ENCODE results near the gene NEK7.
A peak's percentile ranks its signal among the peaks of the same experiment; 100 is the strongest.

Gene NEK7

DNA sequence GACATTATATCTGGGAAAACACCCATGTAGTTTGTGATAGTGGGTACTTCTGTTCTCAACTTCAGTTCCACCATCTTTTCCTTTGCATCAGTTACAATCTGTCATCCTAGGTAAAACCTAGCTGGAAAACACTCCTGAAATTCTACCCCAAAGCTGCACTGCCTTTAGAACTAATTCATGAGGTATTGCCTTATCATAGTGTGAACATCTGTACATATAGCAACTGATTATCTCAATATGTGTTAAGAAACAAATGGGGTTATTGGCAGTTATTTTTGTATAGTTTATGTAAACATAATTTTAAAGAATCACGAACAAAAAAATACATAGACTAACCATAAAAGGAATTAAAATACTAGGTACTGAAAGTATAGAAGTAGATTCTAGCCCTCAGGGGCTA is 6.4 kb upstream of the NEK7 start:
- no peak for DNase-seq

DNA sequence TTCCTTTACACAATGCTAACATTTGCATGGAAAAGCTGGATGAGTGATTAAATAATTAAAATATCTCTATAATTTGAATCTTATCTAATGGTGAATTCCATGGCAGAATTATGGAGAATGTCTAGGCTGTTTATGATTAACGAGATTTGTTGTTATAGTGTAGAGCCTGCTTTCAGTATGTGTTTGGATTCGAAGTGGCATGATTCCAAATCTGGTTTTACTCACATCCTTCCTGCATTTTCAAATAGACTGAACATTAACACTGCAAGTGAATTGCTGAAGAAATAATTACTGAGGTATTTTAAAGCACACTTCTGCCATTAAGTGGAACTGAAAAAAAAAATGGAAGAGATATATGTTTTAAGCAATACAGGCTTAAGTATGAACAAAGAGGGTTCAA is 5.1 kb upstream of the NEK7 start:
- no peak for DNase-seq

DNA sequence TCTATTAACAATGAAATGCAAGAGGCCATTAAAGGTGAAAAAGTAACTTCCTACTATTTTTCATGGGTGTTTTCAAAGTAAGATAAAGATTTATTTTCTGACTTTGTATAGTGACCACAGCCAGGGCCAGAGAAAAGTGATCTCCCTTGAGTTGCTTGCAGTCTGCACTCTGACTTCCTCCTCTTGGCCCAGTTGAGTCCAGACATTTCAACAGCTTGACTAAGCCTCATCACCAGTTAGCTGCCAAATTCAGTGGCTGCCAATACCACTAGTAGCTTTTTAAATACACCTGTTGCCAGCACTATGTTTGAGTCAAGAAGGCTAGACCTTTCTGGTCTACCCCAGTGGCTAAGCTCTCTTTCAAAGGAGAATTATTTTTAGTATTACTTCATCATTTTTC is 3.7 kb upstream of the NEK7 start:
- no peak for DNase-seq

DNA sequence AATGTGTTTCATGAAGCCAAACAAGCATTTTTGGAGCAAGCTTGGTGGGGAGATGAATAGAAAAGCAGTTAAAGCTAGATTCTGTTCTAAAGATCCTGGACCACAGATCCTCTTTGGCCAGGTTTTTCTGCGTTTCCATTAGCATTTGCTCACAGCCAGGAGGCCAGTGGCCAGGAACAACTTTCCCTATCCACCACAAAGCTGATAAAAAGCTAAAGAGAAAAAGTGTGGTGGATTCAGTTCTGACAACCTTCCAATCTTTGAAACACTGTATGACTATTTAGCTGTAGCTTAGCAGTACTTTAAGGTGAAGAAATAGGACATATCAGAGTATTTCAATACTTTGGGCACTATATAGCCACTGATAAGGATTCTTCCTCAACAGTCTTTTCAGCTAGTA is 3.0 kb upstream of the NEK7 start:
- DNase-seq: no peak

DNA sequence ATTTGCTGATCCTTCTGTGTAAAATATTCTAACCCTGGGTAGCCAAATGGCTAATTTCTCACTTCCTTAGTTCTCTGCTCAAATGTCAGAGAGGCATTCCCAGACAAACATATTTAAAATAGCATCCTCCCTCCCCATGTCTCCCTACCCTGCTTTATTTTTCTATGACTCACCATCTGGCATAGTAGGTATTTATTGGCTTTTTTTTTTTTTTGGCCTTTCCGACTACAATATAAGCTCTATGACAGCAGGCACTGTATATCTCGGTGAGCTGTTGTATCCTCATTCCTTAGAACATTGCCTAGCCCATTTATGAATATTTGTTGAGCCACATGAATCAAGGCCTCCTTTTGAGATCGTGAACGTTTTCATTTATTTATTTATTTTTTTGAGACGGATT is 1.5 kb upstream of the NEK7 start:
- no peak for DNase-seq

DNA sequence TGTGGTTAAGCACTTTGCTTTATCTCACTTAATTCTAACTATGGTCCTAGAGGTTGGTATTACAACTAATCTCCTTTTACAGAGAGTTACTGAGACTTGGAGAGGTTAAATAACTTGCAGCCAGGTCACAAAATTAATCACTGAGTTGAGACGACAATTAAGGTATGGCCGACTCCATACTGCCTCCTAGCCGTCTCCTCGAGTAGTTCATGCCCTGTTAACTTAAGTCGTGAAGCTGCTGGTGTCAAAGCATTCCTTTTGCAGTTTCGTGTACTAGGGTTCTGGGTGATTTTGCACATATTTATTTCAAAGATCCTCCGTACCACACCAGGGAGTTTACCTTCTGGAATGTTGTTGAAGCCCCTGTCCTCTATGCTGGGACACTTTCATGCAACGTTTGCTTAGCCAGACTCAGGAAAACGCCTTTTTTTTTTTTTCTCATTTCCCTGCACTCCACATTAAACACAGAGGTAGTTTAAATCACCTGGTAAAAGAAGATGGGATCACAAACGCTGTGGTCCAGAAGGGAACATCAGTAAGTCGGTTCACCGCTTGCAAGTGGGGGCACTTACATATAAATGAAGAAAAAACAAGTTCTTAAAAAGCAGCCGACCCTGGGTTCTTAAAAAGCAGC is 570 bp upstream of the NEK7 start:
- DNase-seq: peak; percentile 76

DNA sequence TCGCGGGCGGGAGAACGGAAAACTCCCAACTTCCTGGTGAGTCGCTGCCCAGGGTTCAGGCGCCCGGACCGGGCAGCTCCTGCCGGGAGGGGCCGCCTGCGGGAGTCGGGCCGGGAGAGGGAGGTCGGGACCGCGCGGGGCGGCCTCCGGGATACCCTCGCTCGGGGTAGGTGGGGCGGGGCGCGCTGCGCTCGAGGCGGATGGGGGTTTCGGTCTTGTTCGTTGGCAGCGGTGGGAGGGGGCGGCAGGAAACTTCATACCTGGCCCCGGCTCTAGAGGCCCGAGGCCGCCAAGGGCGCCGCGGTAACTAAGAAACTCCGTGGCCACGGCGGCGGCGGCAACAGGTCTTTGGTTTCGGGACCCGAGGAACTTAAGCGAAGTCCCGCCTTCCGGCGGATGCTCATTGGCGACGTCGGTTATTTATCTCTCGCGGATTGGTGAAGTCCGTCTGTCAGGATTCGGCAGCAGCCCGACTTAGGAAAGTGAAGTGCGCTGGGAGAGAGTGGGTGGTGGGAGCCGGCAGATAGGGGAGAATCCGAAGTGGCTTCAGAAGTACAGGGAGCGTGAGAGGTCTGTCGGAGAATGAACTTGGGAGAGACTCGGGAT is 546 bp downstream of the NEK7 start:
- peak; percentile 81 for DNase-seq

DNA sequence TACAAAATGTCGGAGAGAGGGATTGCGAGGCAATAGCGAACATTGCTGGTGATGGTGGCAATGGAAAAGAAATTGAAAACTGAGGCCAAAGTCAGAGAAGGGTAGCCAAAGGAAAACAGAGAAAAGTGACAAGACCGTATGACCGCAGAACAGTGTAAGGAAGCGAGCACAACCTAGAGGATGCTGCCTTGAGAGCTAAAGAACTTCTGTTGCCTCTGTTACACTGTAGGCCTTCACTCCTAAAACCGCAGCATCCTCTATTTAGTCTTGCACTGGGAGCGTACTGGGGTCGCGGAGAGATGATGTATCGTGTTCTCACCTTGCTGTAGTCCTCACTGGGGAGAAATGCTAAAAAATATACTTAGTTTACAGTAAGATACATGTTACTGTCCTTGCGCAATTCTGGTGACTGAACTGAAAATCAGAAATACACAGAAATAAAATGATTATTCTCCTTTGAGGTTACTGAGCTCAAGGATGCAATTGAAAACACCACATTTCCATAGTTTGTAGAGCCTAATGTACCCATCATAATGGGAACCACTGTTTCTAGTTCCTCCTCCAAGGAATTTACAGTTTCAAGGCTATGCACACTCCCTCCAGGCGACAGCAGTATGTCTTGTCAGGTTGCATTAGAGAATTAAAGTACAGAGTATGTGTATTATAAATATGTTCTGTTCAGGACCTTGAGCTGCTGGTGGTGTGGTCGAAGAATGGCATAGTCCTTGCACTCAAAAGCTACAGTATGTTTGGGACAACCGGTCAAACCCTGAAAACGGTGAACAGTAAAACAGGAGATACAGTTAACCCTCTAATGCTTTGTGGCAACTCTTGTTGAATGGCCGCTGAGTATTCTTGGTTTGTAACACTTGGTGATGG is 1.3 kb downstream of the NEK7 start:
- DNase-seq: no peak

DNA sequence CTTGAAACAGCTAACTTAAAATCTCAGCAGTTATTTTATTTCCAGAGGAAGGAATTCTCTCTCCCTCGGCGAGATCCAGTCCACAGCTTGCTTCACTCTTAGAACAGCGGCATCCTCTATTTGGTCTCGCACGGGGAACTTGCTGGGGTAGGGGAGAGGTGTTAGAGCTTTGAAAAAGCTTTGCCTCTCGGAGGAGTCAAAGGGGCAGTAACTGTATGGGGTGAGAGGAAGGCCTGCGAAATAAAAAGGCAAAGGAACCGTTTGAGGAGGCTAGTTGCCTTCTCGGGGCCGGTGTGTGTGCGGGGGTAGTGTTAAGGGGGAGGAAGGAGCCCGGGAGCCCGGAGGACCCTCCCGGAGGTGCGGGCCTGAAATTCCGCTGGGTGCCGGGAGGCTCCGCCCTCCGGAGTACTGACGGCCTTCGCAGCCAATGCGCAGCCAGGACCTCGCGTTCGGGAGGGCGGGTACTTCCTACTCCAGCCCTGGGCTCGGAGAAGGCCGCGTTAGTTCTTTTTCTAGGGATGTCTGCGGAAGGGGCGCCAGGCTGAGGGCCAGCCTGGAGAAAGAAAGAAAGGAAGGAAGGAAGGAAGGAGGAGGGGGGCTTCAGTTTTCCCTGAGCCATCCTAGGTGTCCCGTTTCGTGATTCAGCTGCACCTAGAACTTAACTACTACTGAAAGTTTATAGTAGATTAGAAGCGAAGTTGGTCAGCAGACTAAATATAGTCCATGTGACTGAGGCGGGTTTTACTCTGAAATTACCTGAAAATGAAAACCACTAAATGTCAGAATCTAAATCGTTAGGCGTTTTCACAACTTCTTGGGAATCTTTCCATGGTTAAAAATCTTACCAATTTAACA is 2.2 kb downstream of the NEK7 start:
- DNase-seq: peak; percentile 87

DNA sequence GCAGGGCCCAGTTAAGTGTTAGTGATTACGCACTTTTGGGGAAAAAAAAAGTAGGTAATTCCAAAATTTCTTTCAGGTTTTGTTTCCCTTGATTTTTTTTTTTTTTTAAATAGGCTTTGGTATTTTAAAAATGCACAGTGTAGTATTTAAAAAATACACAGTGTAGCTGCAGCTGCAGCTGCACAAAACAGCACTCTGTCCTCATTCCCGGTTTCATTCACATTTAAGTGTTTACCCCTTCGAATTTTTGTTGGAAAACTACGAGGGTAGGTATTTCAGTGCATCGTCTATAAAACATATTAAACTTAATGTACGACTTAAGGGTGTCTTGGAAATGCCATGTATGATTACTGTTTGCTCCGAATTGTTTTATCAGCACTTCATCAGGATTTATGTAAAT is 3.4 kb downstream of the NEK7 start:
- no peak for DNase-seq

DNA sequence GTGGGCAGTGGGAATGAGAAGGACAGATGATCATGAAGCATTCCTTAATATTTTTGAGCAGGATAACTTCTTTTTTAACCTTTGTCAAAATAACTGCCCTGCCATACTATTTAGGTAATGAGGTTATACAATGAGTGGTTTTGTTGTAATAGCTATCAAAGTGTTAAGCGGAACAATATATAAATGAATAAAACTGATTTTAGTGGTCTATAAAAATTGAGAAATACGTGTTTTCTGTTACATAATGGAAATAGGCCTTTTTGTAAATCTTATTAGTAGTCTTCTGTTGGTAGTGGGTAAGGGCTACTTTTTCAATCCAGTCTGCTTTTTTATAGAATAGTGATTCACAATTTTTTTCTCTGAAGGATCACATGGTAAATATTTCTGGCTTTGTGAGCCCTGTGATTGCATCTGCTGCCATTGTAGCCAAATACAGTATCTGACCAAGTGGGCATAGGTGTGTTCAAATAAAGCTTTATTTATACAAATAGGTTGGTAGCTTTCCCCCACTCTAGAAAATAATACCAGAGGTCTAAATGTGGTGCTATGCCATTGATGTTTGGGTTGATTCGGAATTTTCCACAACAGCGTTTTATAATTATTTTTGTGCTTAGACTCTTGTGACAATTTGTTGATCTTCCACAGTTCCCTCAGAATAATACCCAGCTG is 4.3 kb downstream of the NEK7 start:
- DNase-seq: no peak

DNA sequence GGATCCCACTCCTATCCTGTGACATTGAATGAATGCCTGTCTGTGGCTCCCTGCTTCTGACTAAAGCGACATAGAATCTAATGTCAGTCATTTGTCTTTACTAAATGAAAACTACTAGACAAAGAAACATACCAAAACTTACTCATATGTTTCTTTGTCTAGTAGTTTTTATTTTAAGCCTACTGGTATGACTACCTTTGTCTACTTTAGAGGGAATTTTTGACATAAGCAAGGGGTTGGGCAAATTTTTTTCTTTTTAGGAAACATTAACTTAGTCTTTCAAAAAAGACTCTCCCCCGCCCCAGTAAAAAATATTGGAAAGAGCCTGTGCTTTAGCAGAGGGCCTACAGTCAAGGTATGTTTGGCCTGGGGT is 4.9 kb downstream of the NEK7 start:
- DNase-seq: no peak

DNA sequence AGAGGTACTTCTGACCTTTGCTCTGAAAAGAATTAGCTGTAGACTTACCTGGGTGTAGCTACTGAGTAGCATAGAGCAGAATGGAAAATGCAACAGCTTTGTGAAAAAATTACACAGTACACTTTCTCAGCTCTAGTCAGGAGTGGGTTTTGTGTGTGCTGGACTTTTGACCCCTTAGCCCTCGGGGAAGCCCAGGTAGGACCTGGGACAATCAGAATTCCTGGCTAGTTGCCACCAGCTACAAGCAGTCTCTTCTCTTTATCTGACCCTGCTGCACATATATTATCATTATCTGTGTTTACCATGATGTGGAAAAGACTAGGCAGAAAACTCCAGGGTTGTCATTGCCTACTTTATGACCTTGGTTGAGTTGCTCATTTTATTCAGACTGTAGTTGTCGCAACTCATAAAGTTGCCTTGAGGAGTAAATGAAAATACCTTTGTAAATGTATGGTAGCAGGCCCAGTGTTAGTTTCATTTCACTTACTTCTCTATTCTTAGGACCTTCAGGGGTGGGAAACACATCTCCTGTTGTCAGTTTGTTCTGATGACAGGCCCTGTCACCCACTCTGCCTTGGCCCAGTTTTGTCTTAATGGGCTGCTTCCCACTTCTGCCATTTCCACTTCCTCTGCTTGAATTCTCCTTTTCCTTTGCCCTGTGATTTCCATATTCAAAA is 5.4 kb downstream of the NEK7 start:
- no peak for DNase-seq

DNA sequence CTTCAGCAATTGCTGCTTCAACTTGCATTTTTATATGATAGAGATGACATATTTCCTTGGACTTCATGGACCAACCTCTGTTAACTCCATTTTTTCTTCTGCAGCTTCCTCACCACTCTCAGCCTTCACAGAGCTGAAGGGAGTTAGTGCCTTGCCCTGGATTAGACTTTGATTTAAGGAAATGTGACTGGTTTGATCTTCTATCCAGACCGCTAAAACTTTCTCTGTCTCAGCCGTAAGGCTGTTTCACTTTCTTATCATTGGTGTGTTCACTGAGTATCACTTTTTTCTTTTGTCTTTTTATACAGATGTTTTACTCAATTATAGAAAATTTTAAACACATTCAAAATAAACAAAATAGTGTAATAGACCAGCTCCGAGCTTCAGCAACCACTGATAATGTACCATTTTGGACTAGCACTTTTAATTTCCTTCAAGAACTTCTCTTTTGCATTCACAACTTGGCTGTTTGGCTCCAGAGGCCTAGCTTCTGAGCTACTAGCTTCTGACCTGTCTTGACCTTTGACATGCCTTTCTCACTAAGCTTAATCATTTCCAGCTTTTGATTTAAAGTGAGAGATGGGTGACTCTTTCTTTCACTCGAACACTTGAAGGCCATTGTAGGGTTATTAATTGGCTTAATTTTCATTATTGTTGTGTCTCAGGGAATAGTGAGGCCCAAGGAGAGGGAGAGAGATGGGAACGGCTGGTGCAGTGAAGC is 9.3 kb downstream of the NEK7 start:
- DNase-seq: no peak

DNA sequence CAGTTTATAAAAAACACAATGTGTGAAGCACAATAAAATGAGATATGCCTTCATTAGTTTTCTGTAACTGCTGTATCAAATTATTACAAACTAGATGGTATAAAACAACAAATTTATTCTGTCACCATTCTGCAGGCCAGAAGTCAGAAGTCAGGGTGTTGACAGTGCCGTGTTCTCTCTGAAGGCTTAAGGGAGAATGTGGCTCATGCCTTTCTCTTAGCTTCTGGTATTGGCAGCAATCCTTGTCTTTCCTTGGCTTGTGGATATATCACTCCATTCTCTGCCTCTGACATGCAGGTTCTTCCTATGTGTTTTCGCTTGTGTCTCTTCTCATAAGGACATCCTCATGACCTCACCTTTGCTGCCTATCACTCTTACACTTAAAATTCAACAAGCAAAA is 10.1 kb downstream of the NEK7 start:
- DNase-seq: no peak

DNA sequence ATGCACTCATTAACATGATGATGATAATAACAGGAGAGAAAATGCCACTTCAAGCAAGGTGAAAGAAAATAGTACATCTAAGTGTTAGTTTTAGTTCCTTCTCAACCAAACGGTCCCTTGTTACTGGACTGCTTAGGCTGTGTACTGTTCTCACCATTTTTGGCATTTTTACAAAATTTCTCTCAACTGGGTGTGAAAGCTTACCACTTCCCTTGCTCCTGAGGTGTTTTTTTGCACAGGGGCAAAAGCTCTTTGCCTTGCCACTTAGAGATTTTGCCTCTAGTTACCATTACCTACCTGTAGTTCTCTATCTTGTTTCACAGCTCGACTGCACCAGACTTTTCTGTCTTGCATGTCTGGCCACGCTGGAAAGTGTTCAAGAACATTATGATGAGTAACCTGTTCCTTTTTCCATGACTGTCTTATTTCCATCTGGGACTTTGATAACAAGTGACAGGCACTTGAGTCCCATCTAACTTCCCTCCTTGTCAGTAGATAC is 10.7 kb downstream of the NEK7 start:
- DNase-seq: peak; percentile 25

DNA sequence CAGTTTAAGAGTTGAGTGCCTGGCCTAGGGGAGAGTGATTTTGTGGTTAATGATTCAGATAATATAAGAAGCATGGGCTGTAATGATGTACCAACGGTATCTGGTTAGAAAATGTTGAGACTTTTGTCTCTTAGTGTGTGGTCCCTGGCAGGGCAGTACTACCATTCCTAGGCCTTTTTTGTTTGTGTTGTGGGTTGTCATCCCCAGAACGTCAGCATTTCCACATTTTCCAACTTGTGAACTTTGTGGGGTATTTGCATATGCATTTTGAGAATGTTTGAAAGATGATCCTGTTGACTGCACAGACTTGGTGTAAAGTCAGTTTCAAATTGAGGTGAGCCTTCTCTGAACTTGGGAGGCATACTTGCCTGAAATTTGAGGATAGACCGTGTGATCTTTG is 11.4 kb downstream of the NEK7 start:
- DNase-seq: no peak

DNA sequence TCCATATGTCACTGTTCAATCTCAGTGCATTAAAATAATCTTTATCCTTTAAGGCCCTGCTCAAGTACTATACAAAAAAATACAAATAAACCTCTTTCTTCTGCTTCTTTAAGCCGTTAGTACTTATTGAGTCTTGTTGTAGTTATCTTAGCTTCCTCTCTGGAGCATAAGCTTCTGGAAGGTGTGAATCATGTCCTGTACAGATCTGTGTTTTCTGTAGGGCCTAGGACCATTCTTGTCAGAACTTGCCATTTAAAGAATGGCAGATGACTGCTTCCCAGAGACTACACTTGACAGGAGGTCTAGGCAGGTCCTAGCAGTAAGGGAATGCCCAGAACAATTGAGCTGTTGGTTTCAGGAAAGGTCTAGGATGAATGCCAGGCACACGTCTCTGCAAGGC is 12.9 kb downstream of the NEK7 start:
- no peak for DNase-seq

DNA sequence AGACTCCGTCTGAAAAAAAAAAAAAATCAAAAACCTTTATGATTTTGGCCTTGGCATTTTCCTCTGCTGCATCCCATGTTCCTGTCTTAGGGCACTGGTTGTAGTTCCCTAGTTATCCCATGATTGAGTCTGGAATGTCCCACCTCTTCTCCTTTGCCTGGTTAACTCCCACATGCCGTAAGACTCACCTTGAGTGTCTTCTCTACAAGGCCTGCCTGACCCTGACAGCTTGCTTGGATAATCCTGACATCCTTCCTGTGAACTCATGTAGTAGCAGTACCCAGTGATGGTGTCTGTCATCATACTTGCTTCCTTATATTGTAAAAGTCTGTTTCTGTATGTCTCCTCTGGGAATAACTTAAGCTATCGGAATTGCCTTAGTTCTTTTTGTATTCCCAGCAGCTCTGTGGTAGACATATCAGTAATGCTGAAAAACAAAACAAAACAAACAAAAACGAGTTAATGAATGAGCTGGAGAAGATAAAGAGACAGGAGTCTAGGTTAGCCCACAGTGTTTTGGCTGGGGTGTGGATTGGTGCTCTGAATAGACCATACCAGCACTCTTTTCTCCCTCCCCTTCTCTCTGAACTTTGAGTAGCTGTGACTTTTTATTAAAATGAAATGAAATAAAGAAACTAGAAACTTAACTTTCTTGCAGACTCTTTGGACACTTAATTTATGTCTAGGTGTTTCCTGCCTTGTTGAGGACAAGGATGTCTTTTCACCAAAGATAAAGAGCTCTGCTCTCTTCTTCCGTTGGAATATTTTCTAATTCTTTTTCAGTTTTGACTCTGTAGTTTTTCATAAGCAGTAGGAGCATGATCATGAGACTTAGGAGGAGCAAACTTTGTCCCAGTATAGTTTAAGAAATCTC is 15.1 kb downstream of the NEK7 start:
- no peak for DNase-seq

DNA sequence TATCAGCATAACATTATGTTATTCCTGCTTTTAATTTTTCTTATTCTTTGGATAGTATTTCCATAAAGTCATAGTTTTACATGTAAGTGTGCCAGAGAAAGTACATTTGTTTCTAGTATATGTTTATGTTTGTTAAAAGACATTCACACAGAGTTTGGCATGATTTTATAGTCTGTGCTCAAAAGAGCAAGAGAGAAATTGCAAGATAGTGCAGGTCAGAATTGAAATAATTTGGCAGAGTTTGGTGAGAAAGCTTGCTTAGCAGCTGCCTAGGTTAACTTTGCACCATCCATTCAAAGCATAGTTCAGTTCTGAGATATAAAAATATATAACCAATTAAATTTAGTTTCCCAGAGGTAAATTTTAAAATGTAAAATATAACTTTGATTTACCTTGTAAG is 17.0 kb downstream of the NEK7 start:
- no peak for DNase-seq
